HG03280 (cell line): Measurements from ENCODE around the gene ANKRD18A.

Source experiments
- ATAC-seq: cut with Tn5 transposase; IDR thresholded peaks from one replicate; pipeline ENCODE4 v1.9.1; 2021; ENCODE audit warnings: mild to moderate bottlenecking, moderate library complexity; ENCODE audit not compliant: unreplicated experiment

ANKRD18A gene

DNA sequence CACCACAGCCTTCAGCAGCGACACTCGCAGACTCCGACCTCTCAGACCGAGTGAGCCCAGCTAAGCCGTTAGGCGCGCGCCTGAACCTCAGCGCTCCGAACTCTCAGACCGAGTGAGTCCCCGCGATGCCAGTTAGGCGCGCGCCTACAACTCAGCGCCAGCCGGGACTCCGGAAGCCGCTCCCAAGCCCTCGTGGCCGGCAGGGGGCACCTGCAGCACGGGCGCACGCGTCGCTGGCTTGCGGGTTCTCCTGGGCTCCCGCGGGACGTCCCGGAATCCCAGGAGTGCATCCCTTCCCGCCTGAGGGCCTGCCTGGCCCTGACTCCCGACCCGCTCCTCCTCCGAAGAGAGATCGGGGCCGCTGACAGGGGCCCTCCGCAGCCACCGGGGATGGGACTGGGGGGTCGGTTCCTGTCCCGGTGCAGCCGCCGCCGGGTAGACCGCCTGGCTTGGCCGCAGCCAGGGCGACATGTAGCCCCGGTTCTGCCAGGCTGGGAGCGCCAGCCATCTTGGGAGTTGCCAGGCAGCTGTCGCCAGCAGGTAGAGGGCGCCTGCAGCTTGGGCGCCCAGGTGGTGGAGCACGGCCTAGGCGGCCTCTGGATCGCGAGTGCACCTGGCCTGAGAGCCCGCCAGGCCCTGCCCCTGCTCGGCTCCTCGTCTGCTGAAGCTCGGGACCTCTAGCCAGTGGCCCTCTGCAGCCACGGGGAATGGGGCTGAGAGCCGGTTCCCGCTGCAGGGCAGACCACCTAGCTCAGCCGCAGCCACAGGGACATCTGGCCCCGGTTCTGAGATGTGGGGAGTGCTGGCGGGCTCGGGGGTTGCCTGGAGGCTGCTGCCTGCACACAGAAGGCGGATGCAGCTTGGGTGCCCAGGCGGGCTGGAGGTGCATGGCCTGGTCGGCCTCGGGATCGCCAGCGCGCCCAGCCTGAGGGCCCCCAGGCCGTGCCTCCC lies at the start of gene ANKRD18A:
TSS of gene ANKRD18A (minus strand) at position 114 of the 951 bp plus-strand sequence. CDS start 311 bp downstream, outside the sequence.
- ATAC-seq = peak; percentile 58

DNA sequence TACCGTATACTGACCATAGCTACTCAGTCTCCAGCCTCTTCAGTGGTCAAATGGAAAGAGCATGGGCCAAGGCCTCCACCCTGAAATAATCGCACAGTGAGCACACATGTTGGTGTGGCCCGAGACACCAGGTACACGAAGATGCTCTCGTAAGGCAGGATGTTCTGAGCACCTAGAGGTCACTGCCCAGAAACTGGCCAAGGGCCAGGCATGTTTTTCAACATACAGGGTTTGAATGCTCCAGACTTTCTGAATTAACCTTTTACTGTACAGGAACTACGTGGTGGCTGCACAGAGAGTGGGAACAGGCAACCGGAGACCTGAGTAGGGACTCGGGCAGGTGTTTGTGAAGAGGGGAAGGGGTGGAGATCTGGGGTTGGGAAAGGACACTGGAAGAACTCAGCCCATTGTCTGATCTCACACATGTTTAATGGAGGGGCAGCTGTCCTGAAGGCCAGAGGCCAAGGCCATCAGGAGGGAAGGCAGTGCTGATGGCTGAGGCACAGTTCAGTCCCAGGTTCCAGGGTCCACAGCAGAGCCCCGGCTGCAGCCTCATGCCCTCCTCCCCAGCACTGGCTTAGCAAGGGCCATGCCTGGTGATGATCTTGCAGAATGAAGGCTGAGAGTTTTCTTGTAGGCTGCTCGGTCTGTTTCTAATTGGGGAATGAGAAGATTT lies 48.5 kb upstream of the ANKRD18A start:
- ATAC-seq = no peak

DNA sequence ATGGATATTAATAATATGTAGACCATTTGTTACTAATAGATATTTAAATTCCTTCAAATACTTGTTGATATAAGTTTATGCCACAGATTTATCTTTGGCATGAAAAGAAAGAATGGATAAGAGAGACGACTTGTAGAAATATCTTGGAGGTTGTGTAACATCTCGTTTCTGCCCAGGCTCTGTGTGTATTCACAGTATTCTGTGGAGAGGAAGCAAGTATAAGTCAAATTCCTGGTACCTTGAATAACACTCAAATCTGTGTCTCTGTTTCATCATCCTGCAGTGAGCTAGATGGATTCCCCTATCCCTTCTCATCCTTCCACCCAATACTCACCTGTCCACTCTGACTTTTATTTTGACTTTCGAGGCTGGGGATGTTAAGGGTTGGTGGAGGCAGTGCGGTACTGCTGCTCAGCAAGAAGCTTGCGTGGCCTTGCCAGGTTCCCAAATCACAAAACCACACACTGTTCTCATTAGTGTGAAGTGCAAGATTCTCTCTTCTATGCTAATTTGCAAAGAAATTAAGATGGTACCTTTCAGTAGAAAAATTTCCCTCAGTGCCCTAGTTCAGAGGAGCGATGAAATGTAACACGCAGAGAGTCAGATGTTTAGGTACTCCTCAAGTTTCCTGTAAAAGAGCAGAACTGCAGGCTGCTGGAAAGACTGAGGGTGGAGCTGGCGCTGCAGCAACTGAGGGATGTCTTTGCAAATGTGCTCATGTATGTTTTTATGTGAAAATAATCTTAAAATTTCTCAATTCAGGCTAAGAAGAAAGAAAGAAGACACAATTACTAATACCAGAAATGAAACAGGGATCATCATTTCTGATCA lies 42.6 kb upstream of the ANKRD18A start:
- ATAC-seq = no peak

DNA sequence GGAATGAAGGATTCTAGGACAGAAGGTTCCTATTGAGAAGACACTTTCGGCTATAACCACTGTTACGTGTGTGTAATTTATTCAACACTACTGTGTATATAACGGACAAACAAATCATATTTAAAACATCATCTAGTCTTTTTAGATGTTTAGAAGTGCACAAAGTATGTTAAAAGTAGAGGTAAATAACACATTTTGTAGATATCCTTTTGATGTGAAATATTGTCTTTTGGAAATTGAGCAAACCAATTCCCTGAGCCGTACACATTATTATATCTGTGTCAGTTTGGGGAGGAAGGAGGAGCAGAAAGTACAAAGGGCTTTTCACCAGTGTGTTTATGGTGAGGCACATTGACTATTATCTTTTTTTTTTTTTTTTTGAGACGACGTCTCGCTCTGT lies 39.1 kb upstream of the ANKRD18A start:
- ATAC-seq = no peak

DNA sequence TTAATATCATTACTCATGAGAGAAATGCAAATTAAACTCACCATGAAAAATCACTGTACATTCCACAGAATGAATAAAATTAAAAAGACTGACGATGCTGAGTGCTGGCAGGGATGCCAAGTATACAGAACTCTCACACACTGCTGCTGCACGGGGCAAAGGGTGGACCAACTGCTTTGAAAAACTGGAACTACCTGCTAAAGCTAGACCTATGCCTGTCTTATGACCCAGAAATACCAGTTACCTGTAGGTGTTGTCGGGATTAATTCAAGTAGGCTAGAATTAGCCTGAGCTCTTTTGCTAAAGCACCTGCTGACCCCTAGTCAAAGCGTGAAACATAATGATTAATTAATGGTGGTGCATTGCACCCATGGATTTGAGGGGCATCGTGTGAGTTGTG lies 36.5 kb upstream of the ANKRD18A start:
- ATAC-seq = no peak

DNA sequence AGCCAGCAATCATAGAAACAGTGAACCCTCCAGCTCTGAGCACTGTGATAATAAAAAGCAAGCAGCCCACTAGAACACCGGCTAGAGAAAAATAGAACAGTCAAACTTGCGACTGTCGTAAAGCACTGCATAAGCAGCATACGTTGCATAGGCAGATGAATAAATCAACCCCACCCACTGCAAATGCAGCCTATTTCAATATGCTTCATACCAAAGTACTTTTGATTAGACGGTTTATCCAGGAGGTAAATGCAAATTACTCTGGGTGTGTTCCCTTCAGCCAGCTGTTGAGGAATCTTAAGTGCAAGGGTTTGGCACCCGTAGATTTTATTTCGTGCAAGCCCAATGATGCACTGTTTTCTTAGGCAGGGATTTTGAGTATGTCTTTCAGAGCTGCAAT lies 32.1 kb upstream of the ANKRD18A start:
- no peak for ATAC-seq

DNA sequence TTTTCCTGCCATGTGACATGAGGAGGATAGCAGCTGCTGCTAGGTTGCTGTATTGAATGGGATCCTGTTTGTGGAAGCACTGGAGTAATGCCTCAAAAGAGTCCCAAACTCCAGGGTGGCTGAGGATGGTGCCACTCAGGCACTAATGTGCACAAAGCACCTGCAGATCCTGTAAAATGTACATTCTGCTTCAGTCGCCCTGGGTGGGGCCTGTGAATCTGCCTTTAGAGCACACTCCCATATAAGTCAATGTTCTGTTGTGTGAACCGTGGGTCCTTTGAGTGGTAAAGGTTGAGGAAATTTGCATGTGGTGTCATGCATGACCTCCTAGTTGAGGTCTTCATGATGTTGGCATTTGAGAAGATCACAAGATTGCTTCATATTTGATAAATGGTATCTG lies 31.6 kb upstream of the ANKRD18A start:
- no peak for ATAC-seq

DNA sequence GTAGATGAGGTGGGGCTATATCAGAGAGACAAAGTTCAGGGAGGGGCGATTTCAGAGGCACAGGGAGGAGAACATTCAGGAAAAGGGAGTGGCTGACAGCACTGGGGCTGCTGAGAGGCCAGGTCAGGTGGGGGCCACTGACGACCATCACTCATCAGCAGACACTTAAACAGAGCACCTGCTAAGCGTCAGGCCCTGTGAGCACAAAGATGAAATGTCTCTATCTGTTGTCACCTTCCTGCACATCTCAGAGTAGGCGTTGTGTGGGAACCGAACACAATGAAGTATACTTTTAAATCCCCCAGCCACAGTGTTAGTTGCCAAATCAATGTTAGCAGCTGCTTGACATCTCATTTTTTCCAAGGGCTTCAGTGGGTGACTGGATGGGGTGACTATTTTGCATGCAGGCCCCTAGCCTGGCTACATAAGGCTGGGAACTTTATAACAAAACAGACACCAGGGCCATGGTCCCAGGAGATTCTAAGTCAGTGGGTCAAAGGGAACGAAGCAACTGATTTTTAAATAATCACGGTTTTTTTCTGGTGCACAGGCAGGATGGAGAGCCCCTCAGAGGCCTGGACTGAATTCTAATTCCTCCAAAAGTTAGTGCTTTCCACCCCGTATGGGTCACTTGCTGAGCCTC lies 31.1 kb upstream of the ANKRD18A start:
- ATAC-seq = no peak

DNA sequence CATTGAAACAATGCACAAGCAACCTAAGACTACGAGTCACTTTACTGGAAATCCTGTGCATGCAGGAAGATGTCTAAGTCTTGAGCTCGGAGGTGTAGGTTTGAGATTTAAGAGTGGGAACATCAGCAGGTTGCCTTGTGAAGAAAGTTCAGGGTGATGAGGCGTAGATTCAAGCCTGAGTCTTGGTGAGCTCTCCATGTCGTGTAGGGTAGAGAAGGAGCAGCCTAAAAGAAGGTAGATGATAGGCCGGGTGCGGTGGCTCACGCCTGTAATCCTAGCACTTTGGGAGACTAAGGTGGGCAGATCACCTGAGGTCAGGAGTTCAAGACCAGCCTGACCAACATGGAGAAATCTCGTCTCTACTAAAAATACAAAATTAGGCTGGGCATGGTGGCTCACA lies 30.2 kb upstream of the ANKRD18A start:
- ATAC-seq = no peak

DNA sequence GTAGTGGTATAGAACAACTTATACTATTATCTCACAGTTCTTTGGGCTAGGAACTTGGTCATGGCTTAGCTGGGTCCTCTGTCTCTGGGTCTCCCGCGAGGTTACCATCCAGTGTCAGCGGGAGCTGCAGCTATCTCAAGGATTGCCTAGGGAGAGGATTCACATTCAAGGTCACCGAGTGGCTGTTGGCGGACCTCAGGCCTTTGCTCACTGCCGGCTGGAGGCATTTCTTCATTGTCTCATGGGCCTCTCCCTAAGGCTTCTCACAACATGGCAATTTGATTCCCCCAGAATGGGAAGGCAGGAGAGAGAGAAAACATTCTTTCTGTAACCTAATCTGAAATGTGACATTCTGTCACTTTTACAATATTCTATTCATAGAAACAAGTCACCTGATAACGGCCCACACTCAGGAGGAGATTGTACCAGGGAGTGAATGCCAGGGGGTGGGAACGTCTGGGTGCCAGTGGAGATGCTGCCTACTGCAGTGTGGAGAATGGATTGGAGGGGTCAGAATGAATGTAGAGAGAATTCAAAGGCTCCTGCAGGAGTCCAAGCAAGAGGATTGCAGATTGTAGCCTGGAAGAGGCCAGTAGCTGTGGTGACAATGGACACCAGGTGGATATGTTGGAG lies 29.5 kb upstream of the ANKRD18A start:
- ATAC-seq = no peak

DNA sequence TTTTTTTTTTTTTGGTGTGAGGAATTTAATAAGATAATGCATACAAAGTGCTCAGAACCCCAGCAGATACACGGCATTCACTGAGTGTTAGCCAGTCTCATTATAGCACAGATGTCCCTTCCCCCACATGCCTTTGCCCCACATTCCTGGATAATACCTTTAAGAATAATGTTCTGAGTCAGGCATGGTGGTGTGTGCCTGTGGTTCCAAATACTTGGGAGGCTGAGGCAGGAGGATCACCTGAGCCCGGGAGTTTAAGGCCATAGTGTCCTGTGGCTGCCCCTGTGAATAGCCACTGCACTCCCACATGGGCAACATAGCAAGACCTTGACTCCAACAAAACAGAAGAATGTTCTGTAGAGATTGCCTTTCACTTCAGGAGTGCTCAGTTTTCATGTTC lies 24.2 kb upstream of the ANKRD18A start:
- ATAC-seq = no peak

DNA sequence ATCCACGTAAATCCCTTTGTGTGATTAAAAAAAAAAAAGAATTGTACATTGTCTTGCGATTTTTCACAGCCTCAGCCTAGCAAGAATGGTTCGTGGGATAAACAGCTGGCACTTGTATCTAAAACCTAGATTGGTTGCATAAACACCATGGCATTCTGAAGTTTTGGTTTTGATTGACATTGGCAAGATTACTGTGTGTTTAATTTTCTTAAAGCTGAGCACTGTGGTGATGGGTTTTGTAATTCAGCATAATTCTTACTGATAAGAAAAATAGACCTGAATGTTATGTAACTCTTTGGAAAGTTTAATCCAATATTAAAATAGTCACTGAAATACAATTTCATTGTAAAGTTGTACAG lies 23.4 kb upstream of the ANKRD18A start:
- no peak for ATAC-seq

DNA sequence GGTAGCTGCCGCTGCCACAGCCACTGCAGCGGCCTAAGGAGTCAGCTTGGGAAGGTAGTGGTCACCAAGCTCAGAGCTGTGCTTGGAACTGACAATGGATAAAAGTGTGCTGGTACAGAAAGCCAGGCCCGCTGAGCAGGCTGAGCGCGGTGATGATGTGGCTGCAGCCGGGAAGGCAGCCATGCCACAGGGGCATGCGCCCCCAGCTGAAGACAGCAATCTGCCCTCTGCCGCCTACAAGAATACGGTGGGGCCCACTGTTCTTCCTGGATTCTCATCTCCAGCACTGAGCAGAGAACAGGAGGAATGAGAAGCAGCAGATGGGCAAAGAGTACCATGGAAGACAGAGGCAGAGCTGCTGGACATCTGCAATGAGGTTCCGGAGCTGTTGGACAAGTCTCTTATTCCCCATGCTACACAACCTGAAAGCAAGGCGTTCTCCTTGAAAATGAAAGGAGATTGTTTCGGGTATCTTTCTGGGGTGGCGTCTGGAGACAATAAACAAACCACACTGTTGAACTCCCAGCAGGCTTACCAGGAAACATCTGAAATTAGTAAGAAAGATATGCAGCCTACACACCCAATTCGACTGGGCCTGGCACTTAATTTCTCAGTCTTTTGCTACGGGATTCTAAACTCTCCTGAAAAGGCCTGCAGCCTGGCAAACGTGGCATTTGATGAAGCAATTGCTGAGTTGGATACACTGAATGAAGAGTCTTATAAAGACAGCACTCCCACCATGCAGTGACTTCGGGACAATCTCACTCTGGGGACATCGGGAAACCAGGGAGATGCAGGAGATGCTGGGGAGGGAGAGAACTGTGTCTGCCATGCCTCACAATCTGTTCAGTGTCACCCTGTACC lies 22.8 kb upstream of the ANKRD18A start:
- no peak for ATAC-seq

DNA sequence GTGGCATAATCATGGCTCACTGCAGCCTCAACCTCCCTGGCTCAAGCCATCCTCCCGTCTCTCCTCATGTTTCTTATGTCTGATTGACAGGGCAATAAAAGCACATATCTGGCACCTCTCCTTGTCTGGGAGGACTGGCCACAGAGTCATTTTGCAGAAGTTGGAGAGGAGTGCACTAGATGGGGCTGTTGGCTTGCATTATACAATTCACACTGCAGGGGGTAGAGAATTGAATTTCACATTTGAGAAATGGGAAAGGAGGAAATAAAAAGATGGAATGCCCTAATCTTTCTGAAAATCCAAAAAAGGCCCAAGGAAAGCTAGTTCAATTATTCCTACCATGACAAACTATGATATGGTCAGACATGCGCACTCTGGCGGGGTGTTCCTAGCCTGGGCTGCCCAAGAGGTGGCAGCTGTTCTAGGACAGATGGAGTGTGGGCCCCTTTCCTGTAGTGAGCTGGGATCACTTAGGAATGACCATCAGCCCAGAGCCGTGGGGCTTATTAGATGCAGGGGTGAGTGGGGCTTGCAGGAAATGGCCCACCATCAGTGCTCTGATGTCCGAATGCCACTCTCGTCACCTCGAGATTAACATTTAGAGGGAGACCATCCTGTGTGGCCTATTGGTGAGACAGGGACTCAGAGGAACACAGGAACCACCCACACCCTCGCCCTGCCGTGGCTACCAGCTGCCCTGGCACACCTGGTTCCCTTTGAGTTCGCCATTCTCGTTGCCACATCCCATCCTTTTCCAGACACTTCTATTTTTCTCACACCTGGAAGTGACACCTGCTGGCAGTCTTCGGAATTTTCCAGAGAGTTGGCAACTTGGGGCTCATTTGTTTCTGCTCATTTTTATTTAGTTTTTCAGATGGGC lies 21.8 kb upstream of the ANKRD18A start:
- no peak for ATAC-seq

DNA sequence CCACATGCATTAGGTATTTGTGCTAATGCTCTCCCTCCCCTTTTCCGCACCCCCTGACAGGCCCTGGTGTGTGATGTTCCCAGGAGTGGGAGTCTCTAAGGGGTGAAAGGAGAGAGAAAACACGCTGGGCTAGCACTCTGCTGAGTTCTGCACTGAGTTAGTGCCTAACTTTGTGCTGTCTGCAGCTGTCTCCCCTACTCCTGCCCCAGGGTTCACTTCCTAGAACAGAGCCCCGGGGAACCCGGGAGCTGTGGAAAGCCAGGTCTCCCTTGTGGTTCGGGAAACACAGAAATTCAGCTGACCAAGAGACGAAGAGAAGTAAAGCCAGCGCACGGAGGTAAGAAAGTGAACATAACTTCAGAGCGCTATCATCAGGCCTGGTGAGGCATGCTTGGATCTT lies 20.7 kb upstream of the ANKRD18A start:
- no peak for ATAC-seq

DNA sequence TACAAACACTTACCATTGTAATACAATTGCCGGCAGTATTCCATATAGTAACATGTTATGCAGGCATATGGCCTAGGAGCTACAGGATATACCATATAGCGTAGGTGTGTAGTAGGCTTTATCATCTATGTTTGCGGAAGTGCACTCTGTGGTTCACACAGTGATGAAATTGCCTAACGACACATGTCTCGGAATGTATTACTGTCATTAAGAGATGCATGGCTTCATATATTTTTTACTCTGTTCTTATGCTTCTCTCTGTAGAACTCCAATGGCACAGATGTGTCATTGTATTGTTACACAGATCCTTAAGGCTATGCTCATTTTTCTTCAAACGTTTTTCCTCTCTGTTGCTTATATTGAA lies 19.2 kb upstream of the ANKRD18A start:
- no peak for ATAC-seq

DNA sequence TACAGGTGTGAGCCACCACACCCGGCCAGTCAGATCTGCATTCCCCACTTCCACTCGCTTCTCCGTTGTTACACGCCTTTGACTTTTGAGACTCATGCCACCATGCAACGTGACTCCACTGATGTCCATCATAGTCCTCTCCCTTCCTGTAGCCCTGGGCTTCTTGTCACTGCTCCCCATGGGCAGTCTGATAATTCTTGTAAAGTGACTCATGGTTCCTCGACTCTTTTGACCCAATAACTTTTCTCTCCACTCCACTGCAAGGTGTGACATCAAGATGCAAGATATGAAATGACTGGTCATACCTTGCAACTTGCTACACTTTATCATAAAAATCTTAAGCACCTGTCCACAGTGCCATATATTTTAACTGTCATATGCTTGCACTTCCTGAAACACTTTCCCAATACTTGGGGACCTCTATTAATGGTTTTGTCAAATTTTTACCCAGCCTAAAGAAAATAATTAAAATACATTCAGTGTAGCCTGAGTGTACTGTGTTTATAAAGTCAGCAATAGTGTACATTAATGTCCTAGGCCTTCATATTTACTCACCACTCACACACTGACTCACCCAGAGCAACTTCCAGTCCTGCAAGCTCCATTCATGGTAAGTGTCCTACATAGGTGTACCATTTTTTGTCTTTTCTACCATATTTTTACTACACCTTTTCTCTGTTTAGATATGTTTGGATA lies 18.6 kb upstream of the ANKRD18A start:
- ATAC-seq = no peak

DNA sequence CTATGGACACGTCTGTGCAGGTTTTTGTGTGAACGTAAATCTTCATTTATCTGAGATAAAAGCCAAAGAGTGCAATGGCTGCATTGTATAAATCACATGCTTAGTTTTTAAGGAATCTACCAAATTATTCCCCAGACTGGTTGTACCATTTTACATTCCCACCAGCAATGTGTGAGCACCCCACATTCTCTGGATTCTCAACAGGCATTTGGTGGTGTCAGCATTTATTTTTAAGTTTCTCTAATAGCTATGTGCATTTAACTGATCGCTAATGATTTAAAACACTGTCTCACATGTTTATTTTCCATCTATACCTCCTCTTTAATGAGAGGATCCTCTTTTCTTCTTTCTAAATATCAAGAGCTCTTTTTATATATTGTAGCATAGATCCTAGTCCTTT lies 13.9 kb upstream of the ANKRD18A start:
- no peak for ATAC-seq
